AG04450 (cell line): ENCODE results near the gene GTF2A1L. TPM values are rescaled to one million over a fixed set of nuclear protein-coding genes. Genes with fewer than 3 reads are reported as not detected.

Source experiments
- CTCF ChIA-PET: fragments of 300-600, 350-600 bp; formaldehyde crosslinking; extraction: SDS; loops from one replicate; lab custom pipeline; 2022; ENCODE audit warnings: antibody characterized with exemption, inconsistent platforms; lab: Charles Lee
- POLR2A ChIA-PET: fragments of 350-600 bp; formaldehyde crosslinking; extraction: SDS; loops from one replicate; lab custom pipeline; 2021; ENCODE audit warnings: antibody characterized with exemption, inconsistent platforms; lab: Yijun Ruan, JAX
- DNase-seq: peaks from one replicate; pipeline ENCODE4 v3.0.0-alpha.2; 2011; ENCODE audit warnings: low read depth, low spot score
- H3K27ac ChIP-seq: one replicate; pipeline ENCODE4 v1.5.1; 2012; ENCODE audit warnings: low read depth, low read length, control low read depth
- H3K27me3 ChIP-seq: one replicate; pipeline ENCODE4 v1.6.0; 2012; ENCODE audit warnings: low read length; ENCODE audit not compliant: control insufficient read depth, insufficient read depth
- H3K4me3 ChIP-seq: 2 replicates; pipeline ENCODE4 v1.5.1; 2011; ENCODE audit warnings: mild to moderate bottlenecking, low read depth, low read length, control low read depth
- H3K9me3 ChIP-seq: 2 replicates; pipeline ENCODE4 v1.5.1; 2012; ENCODE audit warnings: low read length; ENCODE audit not compliant: control insufficient read depth, insufficient read depth
- CTCF ChIP-seq: IDR thresholded peaks from 2 replicates; pipeline ENCODE4 v1.5.1; 2011; ENCODE audit warnings: low read depth, low read length, control low read depth, inconsistent platforms
- polyA plus RNA-seq: library from polyadenylated mRNA; depleted of rRNA; stranded (reverse); fragments of >200 nt; gene quantifications from 2 replicates; pipeline ENCODE4 v1.2.3, GENCODE V29; 2011

GTF2A1L gene
- polyA plus RNA-seq, 1 experiment: 0.19 TPM

DNA sequence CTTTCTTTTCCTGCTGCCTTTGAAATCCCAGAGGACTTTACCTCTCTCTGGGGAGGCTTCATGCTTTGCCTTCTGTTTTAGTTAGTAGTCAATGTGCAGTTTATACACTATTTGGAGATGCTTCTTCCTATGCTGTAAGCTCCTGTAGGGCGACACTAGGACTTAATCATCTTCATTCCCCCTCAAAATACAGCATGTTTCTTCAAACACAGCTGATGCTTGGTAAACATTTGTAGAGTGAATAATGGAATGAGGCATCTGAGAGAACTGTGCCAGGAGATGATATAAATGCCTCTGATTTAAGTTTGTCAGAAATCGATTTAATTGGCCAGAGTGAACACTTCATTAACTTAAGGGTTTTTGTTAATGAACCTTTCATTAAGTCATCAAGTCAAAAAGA, 94.5 kb downstream of the GTF2A1L start:
- TF ChIP-seq CTCF: no peak
- CTCF ChIA-PET: interaction anchor here (1.2 kb wide), 1 partner anchor 12 kb away, joined by 3 read pairs; no protein-coding TSS in a partner anchor
- H3K27me3 ChIP-seq: no peaks in the 10 kb centered on the region
- DNase-seq: no peak
- H3K4me3 ChIP-seq: no peak overlapping the region
- H3K9me3 ChIP-seq: peaks cover 9% of the 10 kb centered on the region
- POLR2A ChIA-PET: no interaction called here
- H3K27ac ChIP-seq: no peak overlapping the region

DNA sequence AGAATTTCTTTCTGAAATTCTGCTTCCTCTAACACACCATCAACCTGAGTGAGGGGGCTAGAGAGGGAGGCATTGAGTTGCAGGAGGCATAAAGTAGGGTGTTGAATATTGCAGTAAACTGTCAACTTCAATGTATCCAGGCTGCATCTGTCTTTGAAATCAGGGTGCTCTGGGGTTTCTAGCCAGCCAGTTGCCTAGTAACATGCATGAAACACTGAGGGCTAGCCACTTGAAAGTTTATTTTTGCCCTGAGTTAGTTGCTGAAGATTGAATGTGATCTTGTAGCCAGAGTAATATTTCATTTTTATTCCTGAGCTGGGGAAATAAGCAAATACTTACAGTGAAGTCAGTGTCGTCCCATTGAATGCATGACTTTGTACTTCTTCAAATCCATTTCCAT, 96.0 kb downstream of the GTF2A1L start:
- H3K27me3 ChIP-seq: no peaks in the 10 kb centered on the region
- H3K4me3 ChIP-seq: no peak overlapping the region
- TF ChIP-seq CTCF: no peak
- CTCF ChIA-PET: interaction anchor here (0.6 to 1.0 kb wide), 2 partner anchors 33 to 114 kb away, joined by 4 to 5 read pairs; no protein-coding TSS in a partner anchor
- H3K9me3 ChIP-seq: no peaks in the 10 kb centered on the region
- H3K27ac ChIP-seq: peak overlapping the region; percentile 62
- POLR2A ChIA-PET: interaction anchor here (0.7 to 2.1 kb wide), 3 partner anchors 10 to 65 kb away, joined by 3 to 6 read pairs (median 4); partner anchors contain the start of gene LHCGR
- DNase-seq: no peak

- Histone ChIP-seq H3K4me3 (no peak overlapping the region), H3K27me3 (no peaks in the 10 kb centered on the region), H3K27ac (peak overlapping the region; percentile 82), H3K9me3 (no peaks in the 10 kb centered on the region)
- TF ChIP-seq CTCF: no peak
- DNase-seq: peak; percentile 61
- ChIA-PET CTCF (no interaction called here), POLR2A (interaction anchor here (0.7 to 2.1 kb wide), 2 partner anchors 9 to 41 kb away, joined by 3 to 6 read pairs; partner anchors contain the start of gene LHCGR)
Measured at GRCh38 chr2:48714245-48714644, 96.6 kb downstream of the GTF2A1L start.

DNA sequence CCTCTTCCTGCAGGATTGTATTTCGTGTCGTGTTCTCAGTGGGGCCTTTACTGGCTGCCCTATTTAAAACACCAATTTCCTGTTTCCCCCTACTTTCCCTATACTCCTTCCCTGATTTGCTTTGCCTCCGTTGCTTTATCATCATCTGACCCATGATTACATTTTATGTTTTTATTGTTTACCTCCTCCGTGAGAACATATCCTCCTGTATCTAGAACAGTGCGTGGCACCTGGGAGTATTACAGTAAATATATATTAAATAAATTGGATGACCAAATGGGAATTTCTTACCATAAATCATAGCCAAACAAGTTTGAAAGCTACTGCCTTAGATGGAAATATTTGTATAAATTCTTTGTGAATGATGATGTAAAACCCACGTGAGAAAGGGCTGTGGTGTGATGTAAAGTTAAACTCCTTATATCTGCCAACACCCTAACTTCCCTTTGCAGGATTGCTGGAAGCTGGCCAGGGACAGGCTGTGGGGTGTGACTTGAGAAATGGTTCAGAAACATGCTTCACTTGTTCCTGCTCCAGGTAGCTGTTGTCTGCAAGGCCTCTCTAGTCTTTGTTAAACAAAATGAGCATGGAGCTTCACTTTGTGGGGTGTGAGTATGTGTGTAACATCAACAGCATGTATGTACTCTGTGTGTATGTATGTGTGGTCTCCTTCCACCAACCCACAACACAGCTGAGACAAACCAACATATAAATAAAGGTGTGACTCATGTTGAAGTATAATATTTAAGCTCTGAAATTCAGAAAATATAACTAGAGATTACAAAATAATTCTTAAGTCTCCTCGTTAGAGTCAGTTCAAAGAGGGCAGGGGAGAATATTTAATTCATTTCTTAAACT, 97.6 kb downstream of the GTF2A1L start:
- Histone ChIP-seq H3K9me3 (no peaks in the 10 kb centered on the region), H3K4me3 (no peak overlapping the region), H3K27me3 (no peaks in the 10 kb centered on the region), H3K27ac (peak overlapping the region; percentile 97)
- ChIA-PET POLR2A (interaction anchor here (0.8 to 2.1 kb wide), 8 partner anchors 8 to 138 kb away, joined by 3 to 7 read pairs (median 4); no protein-coding TSS in a partner anchor), CTCF (interaction anchor here (1.1 to 1.3 kb wide), 4 partner anchors 115 to 1687 kb away, joined by 3 to 5 read pairs (median 4); no protein-coding TSS in a partner anchor)
- TF ChIP-seq CTCF: no peak
- peak; percentile 93 for DNase-seq
